Mesendoderm (in vitro differentiated cells): ENCODE results near the gene CALN1.

Source experiments
- DNase-seq: peaks from one replicate; pipeline ENCODE4 v3.0.0; 2013
- H2AK5ac ChIP-seq: 2 replicates; pipeline ENCODE4 v1.6.1; 2013; ENCODE audit warnings: low read length, inconsistent platforms
- H2BK120ac ChIP-seq: 2 replicates; pipeline ENCODE4 v1.6.1; 2013; ENCODE audit warnings: low read depth, mild to moderate bottlenecking, low read length, moderate library complexity, mixed read lengths
- H2BK15ac ChIP-seq: replicated peaks from 2 replicates; pipeline ENCODE4 v1.6.1; 2013; ENCODE audit warnings: low read depth, mild to moderate bottlenecking, moderate library complexity
- H2BK5ac ChIP-seq: 2 replicates; pipeline ENCODE4 v1.6.1; 2013; ENCODE audit warnings: low read length, inconsistent platforms
- H3K18ac ChIP-seq: 2 replicates; pipeline ENCODE4 v1.6.1; 2013; ENCODE audit warnings: mild to moderate bottlenecking, low read length, mixed read lengths
- H3K23ac ChIP-seq: one replicate; pipeline ENCODE4 v1.6.1; 2013; ENCODE audit warnings: low read length
- H3K27ac ChIP-seq: 2 replicates; pipeline ENCODE4 v1.5.1; 2013; ENCODE audit warnings: low read depth, mild to moderate bottlenecking, inconsistent platforms, low read length, moderate library complexity
- H3K27me3 ChIP-seq: 2 replicates; pipeline ENCODE4 v1.6.1; 2013; ENCODE audit warnings: low read length, control low read depth, mild to moderate bottlenecking, inconsistent platforms; ENCODE audit not compliant: insufficient read depth, poor library complexity
- H3K36me3 ChIP-seq: 2 replicates; pipeline ENCODE4 v1.6.1; 2013; ENCODE audit warnings: low read length, inconsistent platforms; ENCODE audit not compliant: control insufficient read depth, insufficient read depth
- H3K4ac ChIP-seq: one replicate; pipeline ENCODE4 v1.6.1; 2013; ENCODE audit warnings: low read depth, mild to moderate bottlenecking, low read length, moderate library complexity
- H3K4me1 ChIP-seq: 2 replicates; pipeline ENCODE4 v1.6.1; 2013; ENCODE audit warnings: low read depth, low read length, inconsistent platforms; ENCODE audit not compliant: control insufficient read depth
- H3K4me2 ChIP-seq: 2 replicates; pipeline ENCODE4 v1.6.1; 2013; ENCODE audit warnings: low read length
- H3K4me3 ChIP-seq: 2 replicates; pipeline ENCODE4 v1.5.1; 2013; ENCODE audit warnings: mild to moderate bottlenecking, low read length
- H3K56ac ChIP-seq: one replicate; pipeline ENCODE4 v1.6.1; 2013; ENCODE audit warnings: low read length
- H3K79me1 ChIP-seq: 2 replicates; pipeline ENCODE4 v1.6.1; 2013; ENCODE audit warnings: low read length, inconsistent platforms
- H3K79me2 ChIP-seq: 2 replicates; pipeline ENCODE4 v1.6.1; 2013; ENCODE audit warnings: mild to moderate bottlenecking, low read length; ENCODE audit not compliant: control insufficient read depth, insufficient read depth
- H3K9ac ChIP-seq: 2 replicates; pipeline ENCODE4 v1.6.1; 2013; ENCODE audit warnings: low read length, inconsistent platforms
- H4K5ac ChIP-seq: one replicate; pipeline ENCODE4 v1.6.1; 2013; ENCODE audit warnings: low read length
- H4K8ac ChIP-seq: one replicate; pipeline ENCODE4 v1.6.1; 2013; ENCODE audit warnings: low read depth, mild to moderate bottlenecking, control low read depth, low read length, moderate library complexity
- WGBS: extraction: QIAGEN DNeasy Blood & Tissue Kit; methylation state at CpG from one replicate; pipeline ENCODE4 v1.1.7; 2013; ENCODE audit warnings: low lambda C conversion rate, missing lambda C conversion rate; ENCODE audit not compliant: insufficient coverage; ENCODE audit errors: extremely low coverage; 5-methylcytosine and 5-hydroxymethylcytosine counted together

CALN1 gene

GRCh38 chr7:72406820-72407403 is 5.2 kb downstream of the CALN1 start:
- Histone ChIP-seq H3K4me3 (no peak overlapping the region), H2BK120ac (no peak overlapping the region), H4K5ac (no peak overlapping the region), H2BK15ac (no peak overlapping the region), H3K79me1 (no peaks in the 10 kb centered on the region), H3K23ac (no peak overlapping the region), H3K18ac (no peak overlapping the region), H4K8ac (no peak overlapping the region), H3K4me1 (no peaks in the 10 kb centered on the region), H3K27me3 (no peaks in the 10 kb centered on the region), H2BK5ac (no peak overlapping the region), H3K27ac (no peak overlapping the region), H3K4ac (no peak overlapping the region), H3K79me2 (no peaks in the 10 kb centered on the region), H3K56ac (no peak overlapping the region), H2AK5ac (no peak overlapping the region), H3K9ac (no peak overlapping the region), H3K4me2 (no peak overlapping the region), H3K36me3 (no peaks in the 10 kb centered on the region)
- no CpG with 5 or more reads among the region's 4 CpGs for WGBS
- peak; percentile 16 for DNase-seq

GRCh38 chr7:72405871-72406270 is 6.3 kb downstream of the CALN1 start:
- no peak for DNase-seq
- no peak overlapping the region for H3K9ac ChIP-seq
- no peak overlapping the region for H2BK5ac ChIP-seq
- H3K36me3 ChIP-seq: no peaks in the 10 kb centered on the region
- H4K5ac ChIP-seq: no peak overlapping the region
- H3K27ac ChIP-seq: no peak overlapping the region
- H3K79me2 ChIP-seq: no peaks in the 10 kb centered on the region
- H2BK15ac ChIP-seq: no peak overlapping the region
- H3K4me1 ChIP-seq: no peaks in the 10 kb centered on the region
- H4K8ac ChIP-seq: no peak overlapping the region
- H3K4me3 ChIP-seq: no peak overlapping the region
- no peak overlapping the region for H2AK5ac ChIP-seq
- no peaks in the 10 kb centered on the region for H3K79me1 ChIP-seq
- H3K23ac ChIP-seq: no peak overlapping the region
- H3K56ac ChIP-seq: no peak overlapping the region
- WGBS: no CpG with 5 or more reads among the region's 15 CpGs
- no peaks in the 10 kb centered on the region for H3K27me3 ChIP-seq
- H2BK120ac ChIP-seq: no peak overlapping the region
- no peak overlapping the region for H3K4ac ChIP-seq
- H3K18ac ChIP-seq: no peak overlapping the region
- no peak overlapping the region for H3K4me2 ChIP-seq

- H3K23ac ChIP-seq: no peak overlapping the region
- 100% methylated on average over 3 of the region's 11 CpGs for WGBS
- H3K4me3 ChIP-seq: no peak overlapping the region
- no peak overlapping the region for H3K27ac ChIP-seq
- H3K79me2 ChIP-seq: no peaks in the 10 kb centered on the region
- no peak overlapping the region for H4K8ac ChIP-seq
- H4K5ac ChIP-seq: no peak overlapping the region
- no peak overlapping the region for H2BK120ac ChIP-seq
- no peak overlapping the region for H2AK5ac ChIP-seq
- no peak overlapping the region for H3K18ac ChIP-seq
- no peak overlapping the region for H3K56ac ChIP-seq
- H3K27me3 ChIP-seq: no peaks in the 10 kb centered on the region
- H2BK5ac ChIP-seq: no peak overlapping the region
- no peaks in the 10 kb centered on the region for H3K79me1 ChIP-seq
- H3K9ac ChIP-seq: no peak overlapping the region
- H3K4ac ChIP-seq: no peak overlapping the region
- no peak overlapping the region for H3K4me2 ChIP-seq
- H3K36me3 ChIP-seq: no peaks in the 10 kb centered on the region
- no peak for DNase-seq
- H3K4me1 ChIP-seq: no peaks in the 10 kb centered on the region
- H2BK15ac ChIP-seq: no peak overlapping the region
Observed at GRCh38 chr7:72405418-72405817, 6.7 kb downstream of the CALN1 start.

- H3K18ac ChIP-seq: no peak overlapping the region
- no peak overlapping the region for H3K23ac ChIP-seq
- no CpG with 5 or more reads among the region's 5 CpGs for WGBS
- H2BK15ac ChIP-seq: no peak overlapping the region
- no peaks in the 10 kb centered on the region for H3K79me2 ChIP-seq
- no peak overlapping the region for H2AK5ac ChIP-seq
- H3K4me1 ChIP-seq: no peaks in the 10 kb centered on the region
- H3K56ac ChIP-seq: no peak overlapping the region
- no peak overlapping the region for H2BK5ac ChIP-seq
- H4K8ac ChIP-seq: no peak overlapping the region
- H3K27ac ChIP-seq: no peak overlapping the region
- H3K4ac ChIP-seq: no peak overlapping the region
- H2BK120ac ChIP-seq: no peak overlapping the region
- no peaks in the 10 kb centered on the region for H3K27me3 ChIP-seq
- H4K5ac ChIP-seq: no peak overlapping the region
- H3K79me1 ChIP-seq: no peaks in the 10 kb centered on the region
- H3K4me2 ChIP-seq: no peak overlapping the region
- no peaks in the 10 kb centered on the region for H3K36me3 ChIP-seq
- no peak overlapping the region for H3K9ac ChIP-seq
- no peak overlapping the region for H3K4me3 ChIP-seq
- no peak for DNase-seq
Observed at GRCh38 chr7:72404743-72405142, 7.4 kb downstream of the CALN1 start.

- Histone ChIP-seq H3K27me3 (no peaks in the 10 kb centered on the region), H2BK5ac (no peak overlapping the region), H3K4me3 (no peak overlapping the region), H2AK5ac (no peak overlapping the region), H3K18ac (no peak overlapping the region), H3K79me1 (no peaks in the 10 kb centered on the region), H2BK120ac (no peak overlapping the region), H4K5ac (no peak overlapping the region), H3K4ac (no peak overlapping the region), H4K8ac (no peak overlapping the region), H3K36me3 (no peaks in the 10 kb centered on the region), H3K9ac (no peak overlapping the region), H2BK15ac (no peak overlapping the region), H3K56ac (no peak overlapping the region), H3K4me1 (no peaks in the 10 kb centered on the region), H3K27ac (no peak overlapping the region), H3K4me2 (no peak overlapping the region), H3K23ac (no peak overlapping the region), H3K79me2 (no peaks in the 10 kb centered on the region)
- DNase-seq: no peak
- WGBS: no CpG with 5 or more reads among the region's 9 CpGs
Observed at GRCh38 chr7:72403458-72404076, 8.6 kb downstream of the CALN1 start.

GRCh38 chr7:72394016-72394415 is 18.1 kb downstream of the CALN1 start:
- Histone ChIP-seq H3K79me1 (no peaks in the 10 kb centered on the region), H2AK5ac (no peak overlapping the region), H3K23ac (no peak overlapping the region), H2BK15ac (no peak overlapping the region), H3K27me3 (no peaks in the 10 kb centered on the region), H4K8ac (no peak overlapping the region), H3K4me2 (no peak overlapping the region), H2BK120ac (no peak overlapping the region), H3K4me3 (no peak overlapping the region), H3K4me1 (no peaks in the 10 kb centered on the region), H3K27ac (no peak overlapping the region), H3K56ac (no peak overlapping the region), H3K79me2 (no peaks in the 10 kb centered on the region), H3K36me3 (no peaks in the 10 kb centered on the region), H4K5ac (no peak overlapping the region), H3K18ac (no peak overlapping the region), H3K9ac (no peak overlapping the region), H2BK5ac (no peak overlapping the region), H3K4ac (no peak overlapping the region)
- no peak for DNase-seq
- WGBS: no CpG with 5 or more reads among the region's 1 CpG
